ENCODE results near the gene MSI2.

The MSI2 gene

DNA sequence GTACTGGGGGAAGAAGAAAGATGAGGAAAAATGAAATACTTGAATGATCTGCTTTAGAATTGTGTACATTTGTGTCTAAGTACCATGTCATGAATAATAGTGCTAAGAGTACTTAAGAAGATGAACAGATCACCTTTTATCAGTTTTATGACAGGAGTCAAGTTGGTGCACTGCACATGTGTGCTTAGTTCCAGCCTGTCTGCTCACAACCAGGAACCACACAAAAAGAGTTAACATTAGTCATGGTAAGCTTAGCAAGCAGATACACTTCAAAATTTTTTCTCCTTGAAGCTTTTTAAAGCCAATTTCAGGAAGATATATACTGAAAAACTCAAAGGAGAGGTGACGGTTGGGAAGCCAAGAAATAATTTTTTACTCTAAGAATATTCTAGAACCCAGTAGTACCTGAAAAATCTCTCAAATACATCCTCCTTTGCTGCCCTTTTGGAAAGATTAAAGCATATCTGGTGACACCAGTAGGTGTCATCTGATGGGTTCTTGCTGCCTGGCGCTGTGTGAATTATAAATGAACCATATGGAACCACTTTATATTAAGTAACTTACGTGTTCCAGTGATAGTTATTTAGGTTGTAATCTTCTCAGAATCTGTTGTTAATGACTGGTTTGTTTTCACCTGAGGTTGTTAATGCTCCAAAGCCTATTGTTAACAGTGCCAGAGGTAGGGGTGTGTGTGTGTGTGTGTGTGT is 93.4 kb downstream of the MSI2 start:
- DNase-seq (ENCODE audit: low spot score in 2 of 2), result no peak
- in situ Hi-C loops (cut with MboI; ENCODE audit: low sequenced_read_pairs), result no loop called here

DNA sequence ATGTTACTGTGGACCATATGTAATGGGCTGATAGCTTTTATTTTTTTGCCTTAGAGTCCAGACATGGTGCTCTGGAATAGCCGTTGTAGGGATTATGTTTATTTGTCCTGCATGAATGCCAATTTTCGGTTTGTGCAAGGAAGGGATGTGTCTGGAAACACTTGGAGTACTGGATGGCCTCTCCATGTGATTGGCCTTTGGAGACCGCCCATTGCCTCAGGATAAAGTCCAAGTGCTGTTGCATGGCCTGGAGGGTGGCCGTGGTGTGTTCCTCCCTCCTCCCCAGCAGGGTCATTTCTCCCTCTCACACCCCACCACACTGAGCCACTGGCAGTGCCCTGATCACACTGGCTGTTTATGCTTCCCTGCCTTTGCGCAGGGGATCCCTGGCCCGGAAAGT is 93.9 kb downstream of the MSI2 start:
- in situ Hi-C loops (cut with MboI; ENCODE audit: low sequenced_read_pairs), result no loop called here
- DNase-seq (ENCODE audit: low spot score in 2 of 2), result no peak
- H3K27me3 ChIP-seq (ENCODE audit: low read depth), result no peaks in the 10 kb centered on the region
- H3K9me3 ChIP-seq, result no peaks in the 10 kb centered on the region
- no peaks in the 10 kb centered on the region; the same call in 1 of the 2 replicates for H3K36me3 ChIP-seq (replicated peaks)
- H3K4me1 ChIP-seq, result peaks cover 13% of the 10 kb centered on the region
- no peak overlapping the region for H3K4me3 ChIP-seq

More for the DNA sequence above, 93.4 kb downstream of the MSI2 start:
- H3K4me1 ChIP-seq, result peaks cover 9% of the 10 kb centered on the region
- H3K9me3 ChIP-seq, result no peaks in the 10 kb centered on the region
- H3K36me3 ChIP-seq (replicated peaks), result no peaks in the 10 kb centered on the region; the same call in 1 of the 2 replicates
- H3K27me3 ChIP-seq (ENCODE audit: low read depth), result no peaks in the 10 kb centered on the region
- H3K4me3 ChIP-seq, result no peak overlapping the region

DNA sequence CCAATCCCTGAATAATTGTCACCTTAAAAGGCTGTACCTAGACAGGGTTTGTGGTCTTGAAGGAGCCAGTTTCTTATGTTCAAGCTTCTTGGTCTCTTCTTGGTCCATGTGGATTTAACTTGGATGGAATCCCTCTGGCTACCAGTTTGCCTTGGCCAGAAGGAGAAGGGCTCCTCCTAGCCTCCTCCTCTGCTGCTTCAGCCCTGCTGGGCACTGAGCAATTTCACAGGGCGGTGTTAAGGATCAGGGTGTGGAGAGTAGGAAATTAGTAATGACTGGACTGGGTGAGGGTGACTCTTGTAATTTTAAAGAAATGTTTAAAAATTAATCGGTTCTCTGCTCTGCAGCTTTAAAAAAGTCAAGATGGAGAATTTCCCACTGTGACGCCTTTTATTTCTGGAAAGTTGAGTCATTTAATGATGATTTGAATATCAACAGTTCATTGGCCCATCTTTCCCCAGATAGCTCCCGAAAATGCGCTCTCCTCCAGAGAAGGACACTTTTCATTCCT is 96.4 kb downstream of the MSI2 start:
- DNase-seq (ENCODE audit: low spot score in 2 of 2), result no peak
- H3K4me1 ChIP-seq, result peaks cover 30% of the 10 kb centered on the region
- no peaks in the 10 kb centered on the region for H3K27me3 ChIP-seq (ENCODE audit: low read depth)
- in situ Hi-C loops (cut with MboI; ENCODE audit: low sequenced_read_pairs), result no loop called here
- no peaks in the 10 kb centered on the region for H3K9me3 ChIP-seq
- no peak overlapping the region for H3K4me3 ChIP-seq
- no peaks in the 10 kb centered on the region; the same call in 1 of the 2 replicates for H3K36me3 ChIP-seq (replicated peaks)

DNA sequence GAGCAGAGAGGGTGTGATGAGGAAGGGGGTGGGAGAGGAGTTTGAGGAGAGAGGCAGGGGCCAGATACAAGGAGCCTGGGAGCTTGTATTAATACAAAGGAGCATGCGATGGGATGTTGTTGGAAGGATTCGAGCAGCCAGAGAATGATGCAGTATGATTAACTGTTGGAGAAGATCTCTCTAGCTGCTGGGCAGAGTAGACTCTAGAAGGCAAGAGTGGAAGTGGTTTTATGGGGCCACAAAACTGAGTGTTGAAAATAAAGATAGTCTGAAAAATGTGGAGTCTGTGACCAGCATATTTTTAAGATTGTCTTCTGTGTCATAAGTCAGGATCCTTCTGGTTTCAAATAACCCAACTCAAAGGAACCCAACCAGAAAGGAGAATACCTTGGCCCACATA is 98.3 kb downstream of the MSI2 start:
- H3K27me3 ChIP-seq (ENCODE audit: low read depth), result no peaks in the 10 kb centered on the region
- DNase-seq (ENCODE audit: low spot score in 2 of 2), result no peak
- no peak overlapping the region for H3K4me3 ChIP-seq
- H3K4me1 ChIP-seq, result peaks cover 38% of the 10 kb centered on the region
- H3K36me3 ChIP-seq (replicated peaks), result no peaks in the 10 kb centered on the region; the same call in 1 of the 2 replicates
- H3K9me3 ChIP-seq, result no peaks in the 10 kb centered on the region
- in situ Hi-C loops (cut with MboI; ENCODE audit: low sequenced_read_pairs), result no loop called here

DNA sequence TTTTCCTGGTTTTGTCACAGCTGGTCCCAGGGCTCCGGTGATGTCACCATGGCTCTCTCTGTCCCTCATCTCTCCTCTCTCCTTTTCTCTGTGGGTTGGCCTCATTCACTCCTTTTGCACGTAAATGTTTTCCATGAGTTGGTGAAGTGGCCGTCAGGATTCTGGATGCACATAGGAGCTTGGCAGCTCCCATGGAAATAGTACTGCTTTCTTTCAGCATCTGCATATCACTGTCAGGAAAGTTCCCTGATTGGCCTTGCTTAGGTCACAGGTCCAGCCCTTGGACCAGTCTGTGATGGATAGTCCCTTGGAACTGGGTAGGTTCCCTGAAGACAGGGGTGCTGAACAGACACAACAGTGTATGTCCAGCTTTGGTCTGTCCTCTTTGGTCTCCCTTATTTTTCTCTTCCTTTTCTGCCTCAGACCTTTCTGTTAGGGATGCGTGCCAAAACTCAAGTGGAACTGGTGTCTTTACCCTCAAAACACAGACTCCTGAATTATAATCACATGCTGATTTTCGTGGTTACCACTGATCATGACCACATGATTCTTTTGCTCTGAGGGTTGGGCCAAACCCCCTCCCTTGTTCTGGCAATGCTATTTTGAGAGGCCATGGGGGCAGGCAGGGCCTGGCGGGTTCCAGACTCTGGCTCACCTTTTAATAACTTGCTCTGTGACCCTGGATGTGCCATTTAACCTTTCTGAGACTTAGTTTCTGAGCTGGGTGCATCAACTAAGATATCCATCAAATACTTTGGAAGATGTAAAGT is 99.0 kb downstream of the MSI2 start:
- in situ Hi-C loops (cut with MboI; ENCODE audit: low sequenced_read_pairs), result no loop called here
- Histone ChIP-seq H3K4me1 (peaks cover 38% of the 10 kb centered on the region), H3K9me3 (no peaks in the 10 kb centered on the region), H3K36me3 (replicated peaks) (no peaks in the 10 kb centered on the region; the same call in 1 of the 2 replicates), H3K27me3 (ENCODE audit: low read depth) (no peaks in the 10 kb centered on the region), H3K4me3 (no peak overlapping the region)
- no peak for DNase-seq (ENCODE audit: low spot score in 2 of 2)

DNA sequence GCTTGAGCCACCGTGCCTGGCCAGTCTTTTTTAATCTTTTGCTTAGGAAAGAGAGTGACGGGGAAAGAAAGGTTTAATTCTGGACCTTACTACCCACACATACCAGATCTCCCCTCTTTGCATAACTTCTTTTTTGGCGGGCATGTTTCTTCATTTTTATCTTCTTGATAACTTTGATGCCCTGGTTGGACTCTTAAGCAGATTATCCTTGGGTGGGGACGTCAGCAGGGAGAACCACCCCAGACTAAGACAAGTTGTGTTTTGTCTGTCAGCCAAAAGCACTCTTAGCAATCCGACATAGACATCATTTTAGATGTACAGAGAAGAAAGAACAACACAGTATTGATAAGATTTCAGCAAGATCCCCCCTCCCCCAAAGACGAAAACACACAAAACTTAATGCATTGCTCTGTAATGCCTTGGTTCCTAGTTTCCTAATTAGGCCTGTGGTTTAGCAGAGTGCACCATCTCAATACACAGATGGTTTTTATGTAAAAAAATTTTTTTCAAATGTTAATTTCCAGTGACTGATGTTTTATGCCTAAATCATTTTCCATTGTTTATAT is 99.9 kb downstream of the MSI2 start:
- Histone ChIP-seq H3K9me3 (no peaks in the 10 kb centered on the region), H3K4me1 (peaks cover 38% of the 10 kb centered on the region), H3K27me3 (ENCODE audit: low read depth) (no peaks in the 10 kb centered on the region), H3K4me3 (no peak overlapping the region), H3K36me3 (replicated peaks) (no peaks in the 10 kb centered on the region; the same call in 1 of the 2 replicates)
- DNase-seq (ENCODE audit: low spot score in 2 of 2), result peak in 1 of 2 experiments; percentile 80
- in situ Hi-C loops (cut with MboI; ENCODE audit: low sequenced_read_pairs), result no loop called here

DNA sequence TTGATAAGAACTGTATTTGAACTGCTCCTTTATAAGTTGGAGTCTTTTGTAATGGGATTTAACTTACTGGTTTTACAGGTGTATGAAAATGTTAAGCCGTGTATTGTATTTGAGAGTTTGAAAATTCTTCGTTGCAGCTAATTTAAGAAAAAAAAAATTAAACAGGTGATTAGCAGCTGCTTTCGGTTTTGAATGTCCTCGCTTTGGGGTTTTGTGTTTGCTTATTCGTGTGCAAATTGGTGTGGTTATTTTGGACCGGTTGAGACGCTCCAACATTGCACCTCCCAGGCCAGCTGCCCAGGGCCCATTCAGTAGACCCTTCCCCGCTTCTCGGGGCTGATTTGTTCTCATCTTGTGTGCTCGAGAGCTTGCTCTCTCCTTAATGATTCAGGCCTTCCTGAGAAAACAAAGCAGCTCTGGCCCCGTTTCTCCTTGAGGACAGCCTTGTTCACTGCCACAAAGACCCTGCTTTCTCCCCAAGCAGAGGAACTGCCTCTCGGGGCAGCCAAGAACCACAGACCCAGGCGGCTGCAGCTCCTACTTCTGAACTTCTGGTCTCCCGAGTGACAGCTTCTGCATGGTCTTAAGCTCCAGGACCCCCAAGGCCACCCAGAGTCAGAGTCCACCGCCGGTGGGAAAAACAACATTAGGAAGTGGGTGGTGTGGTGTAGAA is 100.5 kb downstream of the MSI2 start:
- no peak overlapping the region for H3K4me3 ChIP-seq

DNA sequence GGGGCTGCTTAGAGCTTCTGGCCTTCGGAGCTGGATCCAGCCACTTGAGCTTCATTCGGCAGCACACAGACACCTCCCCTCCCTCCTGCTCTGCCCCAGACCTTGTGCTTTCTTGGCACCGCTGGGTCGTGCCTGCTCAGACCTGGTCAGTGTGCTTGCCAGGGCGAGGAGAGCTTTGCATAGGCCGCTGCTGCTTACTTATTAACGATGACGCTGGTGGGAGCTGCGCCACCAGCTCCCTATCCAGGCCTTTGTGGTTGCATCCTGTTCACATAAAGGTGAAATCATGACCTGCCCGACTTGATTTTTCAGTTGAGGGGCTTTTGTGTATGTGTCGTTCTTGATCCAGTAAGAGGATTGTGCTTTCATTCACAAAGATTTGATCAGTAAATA is 101.1 kb downstream of the MSI2 start:
- H3K4me3 ChIP-seq, result no peak overlapping the region
- no peaks in the 10 kb centered on the region for H3K9me3 ChIP-seq
- peak; percentile 11 to 35 for DNase-seq (ENCODE audit: low spot score in 2 of 2)
- H3K36me3 ChIP-seq (replicated peaks), result no peaks in the 10 kb centered on the region
- in situ Hi-C loops (cut with MboI; ENCODE audit: low sequenced_read_pairs), result no loop called here
- peaks cover 38% of the 10 kb centered on the region for H3K4me1 ChIP-seq
- no peaks in the 10 kb centered on the region for H3K27me3 ChIP-seq (ENCODE audit: low read depth)

More for the DNA sequence above, 100.5 kb downstream of the MSI2 start:
- H3K4me1 ChIP-seq, result peaks cover 38% of the 10 kb centered on the region
- DNase-seq (ENCODE audit: low spot score in 2 of 2), result peak; percentile 90 to 99
- no peaks in the 10 kb centered on the region for H3K9me3 ChIP-seq
- in situ Hi-C loops (cut with MboI; ENCODE audit: low sequenced_read_pairs), result no loop called here
- H3K27me3 ChIP-seq (ENCODE audit: low read depth), result no peaks in the 10 kb centered on the region
- H3K36me3 ChIP-seq (replicated peaks), result no peaks in the 10 kb centered on the region; the same call in 1 of the 2 replicates

DNA sequence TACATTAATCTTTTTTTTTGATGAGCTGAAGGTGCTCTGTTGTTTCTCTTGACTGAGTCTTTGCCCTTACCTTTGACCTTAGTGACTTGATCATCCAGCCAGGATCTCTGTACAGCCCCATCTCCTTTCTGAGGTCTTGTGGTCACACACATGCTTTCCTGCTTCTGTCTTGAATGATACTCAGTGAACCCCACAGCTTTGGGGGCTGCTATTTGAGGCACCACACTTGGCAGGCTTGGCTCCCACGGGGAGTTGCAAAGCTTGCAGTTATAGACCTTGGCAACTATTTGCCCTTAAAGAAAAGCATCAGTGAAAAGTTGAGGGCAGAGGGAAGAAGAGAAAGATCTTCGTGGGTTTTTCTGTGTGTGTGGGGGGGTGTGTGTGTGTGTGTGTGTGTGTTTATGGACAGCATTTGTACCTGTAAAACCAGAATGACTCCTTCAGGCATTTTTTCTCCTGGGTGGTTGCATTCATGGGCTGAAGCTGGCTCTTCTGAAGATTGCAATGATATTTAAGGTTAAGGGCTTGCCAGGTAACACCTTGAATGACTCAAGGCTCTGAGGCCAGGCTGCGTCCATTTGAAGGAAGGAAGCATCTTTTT is 101.6 kb downstream of the MSI2 start:
- Histone ChIP-seq H3K36me3 (replicated peaks) (no peaks in the 10 kb centered on the region; the same call in 1 of the 2 replicates), H3K27me3 (ENCODE audit: low read depth) (no peaks in the 10 kb centered on the region), H3K4me1 (peaks cover 38% of the 10 kb centered on the region), H3K4me3 (no peak overlapping the region), H3K9me3 (no peaks in the 10 kb centered on the region)
- DNase-seq (ENCODE audit: low spot score in 2 of 2), result no peak
- in situ Hi-C loops (cut with MboI; ENCODE audit: low sequenced_read_pairs), result no loop called here

DNA sequence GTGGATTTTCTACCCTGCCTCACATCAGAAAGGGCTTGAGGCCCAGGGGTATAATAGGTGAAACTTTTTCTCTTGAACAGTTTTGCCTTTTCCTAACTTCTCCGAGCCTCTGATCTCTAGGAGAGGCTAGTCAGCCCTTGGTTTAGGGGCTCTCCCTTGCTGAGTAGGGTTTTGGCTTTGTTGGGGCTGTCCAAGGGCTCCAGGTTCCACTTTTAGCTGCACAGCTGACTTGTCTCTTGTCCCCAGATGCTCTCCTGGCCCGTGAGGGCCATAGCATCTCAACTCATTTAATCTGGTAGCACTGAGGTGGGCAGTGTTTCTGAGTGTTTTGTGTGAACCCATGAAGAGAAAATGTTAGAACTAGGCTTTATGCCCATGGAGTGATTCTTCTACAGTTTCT is 103.9 kb downstream of the MSI2 start:
- no peak overlapping the region for H3K4me3 ChIP-seq
- no peaks in the 10 kb centered on the region; the same call in 1 of the 2 replicates for H3K36me3 ChIP-seq (replicated peaks)
- in situ Hi-C loops (cut with MboI; ENCODE audit: low sequenced_read_pairs), result no loop called here
- H3K4me1 ChIP-seq, result peaks cover 25% of the 10 kb centered on the region
- no peak for DNase-seq (ENCODE audit: low spot score in 2 of 2)
- no peaks in the 10 kb centered on the region for H3K27me3 ChIP-seq (ENCODE audit: low read depth)
- H3K9me3 ChIP-seq, result no peaks in the 10 kb centered on the region

DNA sequence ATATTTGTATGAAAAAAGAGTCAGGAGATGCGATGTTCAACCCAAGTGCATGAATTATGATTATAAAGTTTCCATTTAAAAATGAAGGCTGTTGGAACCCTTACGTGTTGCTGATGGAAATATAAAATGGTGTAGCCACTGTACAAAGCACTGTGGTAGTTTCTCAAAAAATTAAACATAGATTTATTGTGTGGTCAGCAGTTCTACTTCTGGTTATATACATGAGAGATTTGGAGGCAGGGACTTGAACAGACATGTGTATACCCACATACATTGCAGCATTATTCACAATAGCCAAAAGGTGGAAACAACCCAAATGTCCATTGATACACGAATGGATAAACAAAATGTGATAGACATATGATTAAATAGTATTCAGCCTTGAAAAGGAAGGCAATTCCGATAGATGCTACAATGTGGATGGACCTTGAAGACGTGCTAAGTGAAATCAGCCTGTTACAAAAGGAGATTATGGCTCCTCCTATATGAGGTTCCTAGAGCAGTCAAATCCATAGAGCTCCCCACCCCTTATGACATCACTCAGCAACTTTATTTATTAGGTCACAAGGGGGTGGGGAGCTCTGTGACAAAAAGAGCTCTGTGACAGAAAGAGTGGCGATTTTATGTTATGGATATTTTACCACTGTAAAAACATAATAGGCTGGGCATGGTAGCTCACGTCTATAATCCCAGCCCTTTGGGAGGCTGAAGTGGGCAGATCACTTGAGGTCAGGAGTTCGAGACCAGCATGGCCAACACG is 106.7 kb downstream of the MSI2 start:
- in situ Hi-C loops (cut with MboI; ENCODE audit: low sequenced_read_pairs), result no loop called here
- no peak overlapping the region for H3K4me3 ChIP-seq
- H3K9me3 ChIP-seq, result no peaks in the 10 kb centered on the region
- no peak for DNase-seq (ENCODE audit: low spot score in 2 of 2)
- H3K27me3 ChIP-seq (ENCODE audit: low read depth), result no peaks in the 10 kb centered on the region
- peaks cover 5% of the 10 kb centered on the region for H3K4me1 ChIP-seq
- H3K36me3 ChIP-seq (replicated peaks), result no peaks in the 10 kb centered on the region; the same call in 1 of the 2 replicates

DNA sequence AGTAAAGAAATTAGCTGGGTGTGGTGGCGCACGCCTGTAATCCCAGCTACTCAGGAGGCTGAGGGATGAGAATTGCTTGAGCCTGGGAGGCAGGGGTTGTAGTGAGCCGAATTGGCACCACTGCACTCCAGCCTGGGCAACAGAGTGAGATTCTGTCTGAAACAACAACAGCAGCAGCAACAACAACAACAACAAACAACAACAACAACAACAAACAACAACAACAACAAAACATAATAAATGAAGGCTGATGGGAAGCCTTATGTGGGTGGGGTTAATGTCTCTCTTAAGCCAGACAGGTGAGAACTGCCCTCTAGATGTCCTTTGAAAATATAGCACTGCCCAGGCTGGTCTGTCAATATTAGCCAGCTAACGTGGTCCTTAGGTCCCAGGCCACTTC is 107.3 kb downstream of the MSI2 start:
- H3K4me3 ChIP-seq, result no peak overlapping the region
- H3K9me3 ChIP-seq, result no peaks in the 10 kb centered on the region
- H3K4me1 ChIP-seq, result peaks cover under 1% of the 10 kb centered on the region; the same call in 1 of the 2 replicates
- DNase-seq (ENCODE audit: low spot score in 2 of 2), result no peak
- in situ Hi-C loops (cut with MboI; ENCODE audit: low sequenced_read_pairs), result no loop called here
- no peaks in the 10 kb centered on the region for H3K27me3 ChIP-seq (ENCODE audit: low read depth)
- H3K36me3 ChIP-seq (replicated peaks), result no peaks in the 10 kb centered on the region; the same call in 1 of the 2 replicates
